Neural progenitor cell (in vitro differentiated cells): ENCODE measurements around the gene ANKRD39. TPM values are rescaled to one million over a fixed set of nuclear protein-coding genes. Genes with fewer than 3 reads are reported as not detected.

Experiments
- DNase-seq: peaks from one replicate; pipeline ENCODE4 v3.0.0-alpha.2; 2016; ENCODE audit warnings: low spot score
- H2AFZ ChIP-seq: fragments of 200-600 bp; sonication (generic); replicated peaks from 2 replicates; pipeline ENCODE4 v1.6.1; 2016; ENCODE audit warnings: antibody characterized with exemption
- H3F3A ChIP-seq: fragments of 200-600 bp; sonication (generic); 2 replicates; pipeline ENCODE4 v1.6.1; 2016; ENCODE audit warnings: antibody characterized with exemption, low read depth
- H3K27ac ChIP-seq: fragments of 200-600 bp; sonication (generic); 2 replicates; pipeline ENCODE4 v1.5.1; 2016; ENCODE audit warnings: mild to moderate bottlenecking
- H3K27me3 ChIP-seq: fragments of 200-600 bp; sonication (generic); 2 replicates; pipeline ENCODE4 v1.6.1; 2016; ENCODE audit warnings: mild to moderate bottlenecking, moderate library complexity
- H3K36me3 ChIP-seq: fragments of 200-600 bp; sonication (generic); 2 replicates; pipeline ENCODE4 v1.5.1; 2016
- H3K4me1 ChIP-seq: fragments of 200-600 bp; sonication (generic); 2 replicates; pipeline ENCODE4 v1.6.1; 2016; ENCODE audit warnings: mixed run types
- H3K4me2 ChIP-seq: fragments of 200-600 bp; sonication (generic); 2 replicates; pipeline ENCODE4 v1.6.1; 2016
- H3K4me3 ChIP-seq: fragments of 200-600 bp; sonication (generic); 2 replicates; pipeline ENCODE4 v1.5.1; 2016
- H3K79me2 ChIP-seq: fragments of 200-600 bp; sonication (generic); 2 replicates; pipeline ENCODE4 v1.6.1; 2016; ENCODE audit warnings: low read depth
- H3K9ac ChIP-seq: fragments of 200-600 bp; sonication (generic); 2 replicates; pipeline ENCODE4 v1.6.1; 2016
- H3K9me3 ChIP-seq: fragments of 200-600 bp; sonication (generic); 2 replicates; pipeline ENCODE4 v1.5.1; 2016; ENCODE audit warnings: low read depth
- H4K20me1 ChIP-seq: fragments of 200-600 bp; sonication (generic); 2 replicates; pipeline ENCODE4 v1.6.1; 2016; ENCODE audit warnings: low read depth
- H3K27ac Mint-ChIP-seq: 3 replicates; pipeline ENCODE4 v1.8.0; 2021; ENCODE audit warnings: mixed read lengths
- H3K27me3 Mint-ChIP-seq: 2 replicates; pipeline ENCODE4 v1.8.0; 2022; ENCODE audit warnings: low read depth, mild to moderate bottlenecking, inconsistent platforms, moderate library complexity, mixed read lengths; ENCODE audit not compliant: insufficient read depth
- H3K36me3 Mint-ChIP-seq: 3 replicates; pipeline ENCODE4 v1.8.0; 2021; ENCODE audit warnings: mixed read lengths
- H3K4me1 Mint-ChIP-seq: 3 replicates; pipeline ENCODE4 v1.8.0; 2021; ENCODE audit warnings: mixed read lengths
- H3K4me3 Mint-ChIP-seq: 3 replicates; pipeline ENCODE4 v1.8.0; 2021; ENCODE audit warnings: mild to moderate bottlenecking, moderate library complexity, mixed read lengths
- H3K9me3 Mint-ChIP-seq: 3 replicates; pipeline ENCODE4 v1.8.0; 2020; ENCODE audit warnings: mixed read lengths
- EZH2 ChIP-seq: fragments of 200-600 bp; sonication (generic); IDR thresholded peaks from 2 replicates; pipeline ENCODE4 v1.6.1; 2017; ENCODE audit warnings: antibody characterized with exemption, mild to moderate bottlenecking, moderate library complexity
- EZH2phosphoT487 ChIP-seq: fragments of 200-600 bp; sonication (generic); IDR thresholded peaks from 2 replicates; pipeline ENCODE4 v1.6.1; 2017; ENCODE audit warnings: antibody characterized with exemption
- total RNA-seq: library from RNA; depleted of rRNA; stranded (reverse); fragments of >200 nt; gene quantifications from 2 replicates; pipeline ENCODE4 v1.2.3, GENCODE V29; 2015; ENCODE audit warnings: low replicate concordance
- TF ChIP-seq, protein P1 (sequence below): fragments of 200-600 bp; sonication (generic); IDR thresholded peaks from 2 replicates; pipeline ENCODE4 v1.5.1; 2017; ENCODE audit warnings: antibody characterized with exemption, mild to moderate bottlenecking

ANKRD39 gene
- total RNA-seq, 1 donor from 2014 or later = 4.0 TPM

DNA sequence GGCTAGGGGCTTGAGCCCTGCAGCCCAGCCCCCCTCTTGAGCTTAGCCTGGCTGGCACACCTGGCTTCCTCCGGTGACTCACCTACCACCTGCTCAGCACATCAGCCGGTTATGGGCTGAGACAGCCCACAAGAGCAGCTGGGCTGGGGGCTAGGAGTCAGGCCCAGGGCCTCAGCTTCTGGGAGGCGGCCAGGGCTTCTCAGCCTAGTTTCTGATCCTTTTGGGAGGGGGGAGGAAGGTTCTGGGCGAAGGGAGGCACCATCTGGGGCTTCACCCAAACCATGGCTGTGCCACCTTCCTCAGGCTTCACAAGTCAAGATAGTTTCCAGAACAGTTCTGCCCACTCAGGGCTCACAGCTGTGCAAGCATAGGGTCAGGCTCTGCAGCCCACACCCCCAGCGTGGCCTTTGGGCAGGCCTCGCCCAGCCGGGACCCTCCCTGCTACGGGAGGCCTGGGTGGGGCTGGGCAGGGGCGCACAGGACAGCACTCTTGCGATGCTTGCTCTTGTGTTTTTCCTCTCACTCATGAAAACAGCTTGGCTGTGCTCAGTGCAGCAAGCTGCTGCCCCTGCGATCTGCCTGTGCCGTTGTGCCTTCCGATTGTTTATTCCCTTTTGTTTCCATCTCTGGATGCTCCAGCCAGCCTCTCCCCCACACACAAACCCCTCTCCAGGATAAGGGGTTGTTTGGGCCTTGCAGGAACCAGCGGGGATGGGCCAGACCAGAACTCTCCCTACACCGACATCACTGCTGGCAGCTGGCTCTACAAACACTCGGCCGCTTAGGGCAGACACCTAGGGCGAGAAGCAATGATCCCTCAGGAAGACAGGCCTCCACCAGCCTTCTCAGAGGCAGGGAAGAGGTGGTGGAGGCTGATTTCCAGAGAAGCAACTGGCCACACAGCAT, 38.2 kb upstream of the ANKRD39 start:
- Histone ChIP-seq H3K36me3 (no peaks in the 10 kb centered on the region), H3K9me3 (no peaks in the 10 kb centered on the region), H3K27ac (no peak overlapping the region), H4K20me1 (no peaks in the 10 kb centered on the region), H3K9ac (no peak overlapping the region), H3K79me2 (no peaks in the 10 kb centered on the region), H2AFZ (peak overlapping the region; percentile 79), H3K4me3 (no peak overlapping the region), H3K27me3 (no peaks in the 10 kb centered on the region), H3K4me1 (peaks cover 21% of the 10 kb centered on the region), H3F3A (peaks cover 4% of the 10 kb centered on the region), H3K4me2 (peak overlapping the region; percentile 4)
- Mint-ChIP-seq H3K4me3 (no peak overlapping the region), H3K9me3 (no peaks in the 10 kb centered on the region), H3K27me3 (peaks cover 9% of the 10 kb centered on the region), H3K36me3 (no peaks in the 10 kb centered on the region), H3K27ac (no peak overlapping the region), H3K4me1 (peaks cover 32% of the 10 kb centered on the region)
- no peak for DNase-seq
- TF ChIP-seq, protein P1, sequence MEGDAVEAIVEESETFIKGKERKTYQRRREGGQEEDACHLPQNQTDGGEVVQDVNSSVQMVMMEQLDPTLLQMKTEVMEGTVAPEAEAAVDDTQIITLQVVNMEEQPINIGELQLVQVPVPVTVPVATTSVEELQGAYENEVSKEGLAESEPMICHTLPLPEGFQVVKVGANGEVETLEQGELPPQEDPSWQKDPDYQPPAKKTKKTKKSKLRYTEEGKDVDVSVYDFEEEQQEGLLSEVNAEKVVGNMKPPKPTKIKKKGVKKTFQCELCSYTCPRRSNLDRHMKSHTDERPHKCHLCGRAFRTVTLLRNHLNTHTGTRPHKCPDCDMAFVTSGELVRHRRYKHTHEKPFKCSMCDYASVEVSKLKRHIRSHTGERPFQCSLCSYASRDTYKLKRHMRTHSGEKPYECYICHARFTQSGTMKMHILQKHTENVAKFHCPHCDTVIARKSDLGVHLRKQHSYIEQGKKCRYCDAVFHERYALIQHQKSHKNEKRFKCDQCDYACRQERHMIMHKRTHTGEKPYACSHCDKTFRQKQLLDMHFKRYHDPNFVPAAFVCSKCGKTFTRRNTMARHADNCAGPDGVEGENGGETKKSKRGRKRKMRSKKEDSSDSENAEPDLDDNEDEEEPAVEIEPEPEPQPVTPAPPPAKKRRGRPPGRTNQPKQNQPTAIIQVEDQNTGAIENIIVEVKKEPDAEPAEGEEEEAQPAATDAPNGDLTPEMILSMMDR = no peak
- TF ChIP-seq EZH2phosphoT487 (no peak), EZH2 (no peak)

DNA sequence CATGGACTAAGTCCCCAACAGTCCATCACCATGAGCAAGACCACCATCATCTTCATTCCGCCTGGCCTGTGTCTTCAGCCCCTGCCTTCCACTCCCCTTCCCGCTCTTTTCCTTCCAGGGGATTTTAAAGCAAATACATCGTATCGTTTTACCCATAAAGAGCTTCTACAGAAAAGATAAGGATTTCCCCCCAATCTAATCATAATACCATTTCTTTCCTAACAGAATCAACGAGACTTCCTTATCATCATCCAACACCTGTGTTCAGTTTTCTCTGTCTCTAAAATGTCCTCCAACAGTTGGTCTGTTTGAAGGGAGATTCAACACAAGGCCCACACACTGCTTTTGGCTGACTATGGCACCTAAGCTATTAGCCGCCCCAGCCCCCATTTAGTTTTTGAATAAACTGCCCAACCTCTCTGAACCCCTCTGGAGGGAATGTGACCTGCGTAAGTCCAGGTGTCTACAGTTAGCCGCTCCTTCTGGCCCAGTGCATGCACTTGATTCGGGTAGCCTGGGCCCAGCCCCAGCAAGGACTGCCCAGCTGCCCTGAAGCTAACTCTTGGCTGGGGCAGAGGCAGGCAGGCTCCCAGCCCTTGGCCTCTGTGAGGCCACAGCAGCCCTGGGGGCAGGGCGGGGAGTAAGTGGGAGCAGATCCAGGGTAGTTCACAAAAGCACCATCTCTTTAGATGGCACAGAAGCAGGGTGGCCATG, 37.4 kb upstream of the ANKRD39 start:
- Histone ChIP-seq H3K4me1 (peaks cover 29% of the 10 kb centered on the region), H3K9me3 (no peaks in the 10 kb centered on the region), H3K9ac (no peak overlapping the region), H3K27ac (no peak overlapping the region), H3K4me2 (peak overlapping the region; percentile 4), H2AFZ (no peak overlapping the region), H3K36me3 (no peaks in the 10 kb centered on the region), H3K27me3 (no peaks in the 10 kb centered on the region), H3K4me3 (no peak overlapping the region), H4K20me1 (no peaks in the 10 kb centered on the region), H3K79me2 (no peaks in the 10 kb centered on the region), H3F3A (peaks cover 10% of the 10 kb centered on the region)
- Mint-ChIP-seq H3K4me1 (peaks cover 40% of the 10 kb centered on the region), H3K27me3 (peaks cover 12% of the 10 kb centered on the region), H3K36me3 (no peaks in the 10 kb centered on the region), H3K27ac (peak overlapping the region; percentile 20), H3K4me3 (no peak overlapping the region), H3K9me3 (no peaks in the 10 kb centered on the region)
- DNase-seq = no peak
- TF ChIP-seq EZH2 (no peak), EZH2phosphoT487 (no peak)
- TF ChIP-seq, protein P1 = no peak

DNA sequence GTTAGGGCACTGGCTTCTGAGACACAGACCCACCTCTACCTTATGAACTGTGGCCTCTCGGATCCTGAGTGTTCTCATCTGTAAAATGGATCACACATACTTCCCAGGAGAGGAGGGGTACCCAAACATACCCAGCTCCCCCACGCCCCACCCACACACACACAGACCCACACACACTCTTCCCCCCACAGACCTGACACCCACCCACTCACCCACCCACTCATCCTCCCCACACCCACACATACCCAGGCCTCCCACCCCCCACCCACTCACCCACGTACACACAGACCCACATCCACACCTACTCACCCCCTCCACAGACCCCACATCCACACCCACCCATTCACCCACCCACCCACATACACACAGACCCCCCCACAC, 36.3 kb upstream of the ANKRD39 start:
- no peaks in the 10 kb centered on the region for H3K9me3 ChIP-seq
- peaks cover 12% of the 10 kb centered on the region for H3K27me3 Mint-ChIP-seq
- no peak for DNase-seq
- no peaks in the 10 kb centered on the region for H3K79me2 ChIP-seq
- no peaks in the 10 kb centered on the region for H3K27me3 ChIP-seq
- no peak overlapping the region for H3K4me3 Mint-ChIP-seq
- H3F3A ChIP-seq = peaks cover 13% of the 10 kb centered on the region
- no peak overlapping the region for H3K4me2 ChIP-seq
- TF ChIP-seq, protein P1 = no peak
- TF ChIP-seq EZH2phosphoT487 = no peak
- TF ChIP-seq EZH2 = no peak
- no peak overlapping the region for H3K4me3 ChIP-seq
- no peak overlapping the region for H3K27ac ChIP-seq
- H3K36me3 Mint-ChIP-seq = no peaks in the 10 kb centered on the region
- no peaks in the 10 kb centered on the region for H4K20me1 ChIP-seq
- H3K36me3 ChIP-seq = no peaks in the 10 kb centered on the region
- H3K9ac ChIP-seq = no peak overlapping the region
- no peak overlapping the region for H3K27ac Mint-ChIP-seq
- H3K4me1 Mint-ChIP-seq = peaks cover 37% of the 10 kb centered on the region
- H3K4me1 ChIP-seq = peaks cover 32% of the 10 kb centered on the region
- no peak overlapping the region for H2AFZ ChIP-seq
- no peaks in the 10 kb centered on the region for H3K9me3 Mint-ChIP-seq
